ENCODE results near the gene CALHM2. TPM values are rescaled to one million over a fixed set of nuclear protein-coding genes. Genes with fewer than 3 reads are reported as not detected.

The CALHM2 gene
- total and polyA plus RNA-seq, 2 of the 13 experiments (the other 11 are each of a cell fraction or from before 2014, with no cell fraction given), result 0.15 TPM; not detected in 1

DNA sequence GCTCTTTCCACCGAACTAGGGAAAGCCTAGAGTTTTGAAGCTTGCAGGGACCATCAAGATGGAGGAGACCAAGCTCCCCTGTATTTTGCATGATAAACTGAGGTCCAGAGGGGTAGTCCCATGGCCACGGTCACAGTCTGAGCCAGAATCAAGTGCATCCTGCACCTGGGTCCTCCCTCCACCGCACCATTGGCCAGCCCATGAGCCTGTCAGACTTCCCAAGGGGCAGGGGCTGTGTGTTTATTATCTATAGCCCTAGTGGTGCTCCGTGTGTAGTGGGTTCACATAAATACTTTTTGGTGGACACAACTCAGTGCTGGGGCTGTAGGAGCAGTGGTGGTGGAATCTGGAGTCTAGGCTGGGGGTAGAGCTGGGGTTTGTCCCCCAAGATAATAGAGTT is 23.3 kb upstream of the CALHM2 start (continued):
- TF ChIP-seq, protein P1, sequence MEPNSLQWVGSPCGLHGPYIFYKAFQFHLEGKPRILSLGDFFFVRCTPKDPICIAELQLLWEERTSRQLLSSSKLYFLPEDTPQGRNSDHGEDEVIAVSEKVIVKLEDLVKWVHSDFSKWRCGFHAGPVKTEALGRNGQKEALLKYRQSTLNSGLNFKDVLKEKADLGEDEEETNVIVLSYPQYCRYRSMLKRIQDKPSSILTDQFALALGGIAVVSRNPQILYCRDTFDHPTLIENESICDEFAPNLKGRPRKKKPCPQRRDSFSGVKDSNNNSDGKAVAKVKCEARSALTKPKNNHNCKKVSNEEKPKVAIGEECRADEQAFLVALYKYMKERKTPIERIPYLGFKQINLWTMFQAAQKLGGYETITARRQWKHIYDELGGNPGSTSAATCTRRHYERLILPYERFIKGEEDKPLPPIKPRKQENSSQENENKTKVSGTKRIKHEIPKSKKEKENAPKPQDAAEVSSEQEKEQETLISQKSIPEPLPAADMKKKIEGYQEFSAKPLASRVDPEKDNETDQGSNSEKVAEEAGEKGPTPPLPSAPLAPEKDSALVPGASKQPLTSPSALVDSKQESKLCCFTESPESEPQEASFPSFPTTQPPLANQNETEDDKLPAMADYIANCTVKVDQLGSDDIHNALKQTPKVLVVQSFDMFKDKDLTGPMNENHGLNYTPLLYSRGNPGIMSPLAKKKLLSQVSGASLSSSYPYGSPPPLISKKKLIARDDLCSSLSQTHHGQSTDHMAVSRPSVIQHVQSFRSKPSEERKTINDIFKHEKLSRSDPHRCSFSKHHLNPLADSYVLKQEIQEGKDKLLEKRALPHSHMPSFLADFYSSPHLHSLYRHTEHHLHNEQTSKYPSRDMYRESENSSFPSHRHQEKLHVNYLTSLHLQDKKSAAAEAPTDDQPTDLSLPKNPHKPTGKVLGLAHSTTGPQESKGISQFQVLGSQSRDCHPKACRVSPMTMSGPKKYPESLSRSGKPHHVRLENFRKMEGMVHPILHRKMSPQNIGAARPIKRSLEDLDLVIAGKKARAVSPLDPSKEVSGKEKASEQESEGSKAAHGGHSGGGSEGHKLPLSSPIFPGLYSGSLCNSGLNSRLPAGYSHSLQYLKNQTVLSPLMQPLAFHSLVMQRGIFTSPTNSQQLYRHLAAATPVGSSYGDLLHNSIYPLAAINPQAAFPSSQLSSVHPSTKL (CRISPR knock-in tag; IDR thresholded peaks at IDR 0.05), result no peak
- TF ChIP-seq SMAD1 (CRISPR knock-in tag; IDR thresholded peaks at IDR 0.05; ENCODE audit: borderline replicate concordance, low read depth), result no peak
- TF ChIP-seq THAP9 (CRISPR knock-in tag; IDR thresholded peaks at IDR 0.05; ENCODE audit: borderline replicate concordance), result no peak

DNA sequence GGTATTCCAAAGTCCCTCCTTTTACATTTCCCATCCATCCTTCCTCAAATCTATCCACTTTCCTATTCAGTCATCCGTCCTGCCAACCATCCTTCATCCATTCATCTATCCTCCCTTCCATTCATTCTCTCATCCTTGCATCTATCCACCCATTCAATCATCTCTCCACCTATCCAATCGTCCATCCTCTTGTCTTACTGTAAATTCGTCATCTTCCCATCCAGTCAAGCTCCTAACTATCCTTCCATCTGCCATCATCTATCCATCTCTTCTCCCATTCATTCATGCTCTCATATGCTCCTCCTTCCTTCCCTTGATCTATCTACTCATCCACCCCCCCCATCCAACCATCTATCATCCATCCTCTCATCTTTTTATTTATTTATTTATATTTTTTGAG is 21.9 kb upstream of the CALHM2 start:
- Histone ChIP-seq H4K20me1 (ENCODE audit: insufficient read depth, low read length) (no peaks in the 10 kb centered on the region), H3K4me2 (ENCODE audit: low read depth, low read length) (no peak overlapping the region), H3K36me3 (replicated peaks in 1 of 2; ENCODE audit: control insufficient read depth in 1 of 2, insufficient read depth in 2 of 2, low read length in 2 of 2) (no peaks in the 10 kb centered on the region), H3K9ac (ENCODE audit: insufficient read depth, low read depth, low read length) (no peak overlapping the region), H3K27ac (ENCODE audit: extremely low read length, insufficient read depth, low read length) (no peak overlapping the region), H2AFZ (ENCODE audit: low read length) (no peak overlapping the region), H3K4me1 (ENCODE audit: insufficient read depth, low read length) (peaks cover 23% of the 10 kb centered on the region), H3K9me3 (ENCODE audit: low read length) (no peaks in the 10 kb centered on the region), H3K79me2 (ENCODE audit: insufficient read depth, low read length) (no peaks in the 10 kb centered on the region), H3K27me3 (ENCODE audit: control insufficient read depth in 1 of 2, insufficient read depth in 2 of 2, low read length in 2 of 2) (peaks cover 3 to 39% of the 10 kb centered on the region in 2 experiments; a peak in 4 of 5 replicates), H3K4me3 (replicated peaks in 1 of 3; ENCODE audit: insufficient read depth in 1 of 3, low read depth in 2 of 3, low read length in 3 of 3) (no peak overlapping the region)
- ATAC-seq, result no peak
- no TSS peak for BruUV-seq (replicated peaks)
- no peak for DNase-seq (ENCODE audit: low spot score)
- ChIA-PET POLR2A (no interaction called here), CTCF (ENCODE audit: low intra/inter-chr PET ratio, low total read pairs) (no interaction called here)
- in situ Hi-C loops (cut with HindIII; ENCODE audit: extremely low pct_ligation_motif_present, low pct_unique_long_range_greater_than_20kb) (no loop called here), intact Hi-C loops (cut with micrococcal nuclease; ENCODE audit: unreplicated experiment) (no loop called here)
- FAIRE-seq, result no peak
- 12% methylated on average over 3 of the region's 3 CpGs for WGBS (ENCODE audit: low lambda C conversion rate)
- TF ChIP-seq AHR (CRISPR knock-in tag; IDR thresholded peaks at IDR 0.05) (no peak), ZNF660 (CRISPR knock-in tag; IDR thresholded peaks at IDR 0.05; ENCODE audit: borderline replicate concordance, low read depth) (no peak), IRX3 (CRISPR knock-in tag; IDR thresholded peaks at IDR 0.05; ENCODE audit: borderline replicate concordance, low read depth) (no peak), U2AF2 (IDR thresholded peaks at IDR 0.05; ENCODE audit: low read depth, low read length) (no peak), CBX5 (CRISPR knock-in tag; IDR thresholded peaks at IDR 0.05; ENCODE audit: borderline replicate concordance) (no peak), RNF219 (CRISPR knock-in tag; IDR thresholded peaks at IDR 0.05) (no peak), ZMYM3 (CRISPR knock-in tag; IDR thresholded peaks at IDR 0.05) (no peak)
